HG03342 (cell line): Measurements from ENCODE around the gene ST13.
A peak's percentile ranks its signal among the peaks of the same experiment; 100 is the strongest.
"Not testable (repeated sequence)": the region's sequence is repeated elsewhere in the genome, so short reads cannot be mapped to it uniquely, and the experiment has no call there.

Experiments
- ATAC-seq: cut with Tn5 transposase; IDR thresholded peaks from one replicate; pipeline ENCODE4 v1.9.1; 2021; ENCODE audit warnings: mild to moderate bottlenecking, moderate library complexity; ENCODE audit not compliant: unreplicated experiment

Gene ST13

DNA sequence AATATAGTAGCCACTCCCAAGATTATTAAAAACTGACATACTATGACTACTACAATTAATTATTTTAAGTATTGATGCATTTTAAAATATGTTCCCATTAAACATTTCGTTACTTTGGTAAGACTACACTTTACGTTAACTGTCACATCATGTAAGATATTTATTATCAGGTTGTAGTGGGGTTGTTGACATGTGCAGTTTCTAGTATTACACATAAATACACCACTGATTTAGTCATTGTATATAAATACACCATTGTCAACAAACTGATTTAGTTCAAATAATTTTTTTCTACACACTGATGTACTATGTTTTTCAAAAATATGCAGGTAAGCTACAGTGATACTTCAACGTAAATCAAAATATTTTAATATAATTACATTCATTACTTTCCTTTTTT is 11.5 kb downstream of the ST13 start:
- no peak for ATAC-seq

- no peak for ATAC-seq
Measured at GRCh38 chr22:40838486-40838885, 18.0 kb downstream of the ST13 start.

DNA sequence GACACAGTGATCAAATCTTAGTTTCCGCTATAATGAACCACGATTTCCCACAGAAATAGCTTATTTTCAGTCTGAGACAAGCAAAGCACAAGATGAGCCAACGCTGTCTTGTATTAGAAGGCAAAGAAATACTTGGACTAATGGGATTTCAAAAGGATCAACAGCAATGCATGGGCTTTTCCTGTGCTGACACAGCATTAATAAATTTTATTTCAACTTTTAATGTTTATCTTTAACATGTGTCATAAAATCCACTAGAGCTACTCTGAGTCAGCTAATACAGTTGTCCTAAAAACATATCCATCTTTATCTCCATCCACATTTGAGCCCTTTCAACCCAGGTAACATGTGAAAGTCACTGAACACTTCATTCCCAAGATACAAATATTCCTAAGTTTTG is 21.8 kb downstream of the ST13 start:
- no peak for ATAC-seq

- no peak for ATAC-seq
Measured at GRCh38 chr22:40829131-40829530, 27.3 kb downstream of the ST13 start.

- no peak for ATAC-seq
Measured at GRCh38 chr22:40826984-40827741, 29.3 kb downstream of the ST13 start.

DNA sequence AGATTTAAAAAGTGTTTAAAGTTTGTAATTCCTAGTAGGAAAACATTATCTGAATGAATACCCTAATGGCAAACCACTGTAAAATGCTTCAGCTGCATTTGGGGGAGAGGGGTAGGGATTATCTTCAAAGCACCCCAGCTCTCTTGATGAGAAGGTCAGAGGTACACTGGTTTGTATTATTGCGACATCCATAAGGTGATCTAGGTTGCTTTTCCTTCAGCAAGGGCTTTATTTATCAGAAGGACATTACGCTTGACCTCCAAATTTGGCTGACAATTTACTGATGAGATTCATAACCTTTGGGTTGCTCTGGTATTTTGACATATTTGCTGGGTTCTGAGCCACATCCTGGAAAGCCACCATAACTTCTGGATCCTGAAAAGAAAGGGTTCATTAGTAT is 30.1 kb downstream of the ST13 start:
- ATAC-seq = not testable (repeated sequence)

DNA sequence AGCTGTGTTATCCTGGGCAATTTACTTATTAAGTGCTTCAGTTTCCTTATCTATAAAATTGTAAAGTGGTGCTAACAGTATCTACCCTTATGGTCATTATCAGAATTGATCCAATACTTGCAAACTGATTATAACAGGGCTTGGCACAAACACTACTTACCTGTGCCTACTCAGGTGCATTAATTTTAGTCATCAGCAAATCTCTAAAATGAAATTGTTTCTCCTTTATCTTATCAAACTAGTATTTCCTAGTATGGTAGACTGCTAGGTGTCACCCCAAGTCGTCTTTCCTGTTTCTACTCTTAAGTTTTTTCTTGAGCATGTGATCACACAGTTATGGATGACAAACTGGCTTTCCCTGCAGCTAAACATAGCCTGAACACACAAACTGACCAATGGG is 33.0 kb downstream of the ST13 start:
- no peak for ATAC-seq

DNA sequence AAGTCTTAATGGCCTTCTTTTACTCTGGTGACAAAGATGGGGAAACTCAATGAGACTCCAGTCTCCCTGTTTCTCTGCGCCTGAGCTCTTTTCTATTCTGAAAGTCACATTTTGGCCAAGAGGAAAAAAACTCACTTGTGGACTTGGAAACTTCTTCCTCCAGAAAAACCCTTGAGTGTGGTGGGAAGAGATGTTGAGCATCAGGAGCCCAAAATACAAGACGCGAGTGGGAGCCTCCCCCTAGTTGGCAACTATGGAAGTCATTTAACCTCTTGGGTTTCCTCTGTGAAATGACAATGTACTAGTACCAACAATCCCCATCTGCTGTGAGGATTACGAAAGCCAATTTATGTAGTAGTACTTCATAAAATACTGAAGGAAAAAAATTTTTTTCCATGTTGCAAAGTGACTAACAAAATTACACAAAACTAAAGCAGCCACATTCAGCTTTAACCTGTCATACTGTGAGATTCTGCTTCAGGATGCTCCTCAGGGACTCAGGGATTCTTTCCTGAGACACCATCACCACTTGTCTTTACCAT is 36.8 kb downstream of the ST13 start:
- ATAC-seq = no peak

- ATAC-seq = peak; percentile 72
Measured at GRCh38 chr22:40818747-40819598, 37.5 kb downstream of the ST13 start, which contains the start of gene SLC25A17. SLC25A17 (minus strand) TSS chr22:40819346; CDS start chr22:40819248, 98 bp downstream.

- no peak for ATAC-seq
Measured at GRCh38 chr22:40818192-40818746, 38.2 kb downstream of the ST13 start.

DNA sequence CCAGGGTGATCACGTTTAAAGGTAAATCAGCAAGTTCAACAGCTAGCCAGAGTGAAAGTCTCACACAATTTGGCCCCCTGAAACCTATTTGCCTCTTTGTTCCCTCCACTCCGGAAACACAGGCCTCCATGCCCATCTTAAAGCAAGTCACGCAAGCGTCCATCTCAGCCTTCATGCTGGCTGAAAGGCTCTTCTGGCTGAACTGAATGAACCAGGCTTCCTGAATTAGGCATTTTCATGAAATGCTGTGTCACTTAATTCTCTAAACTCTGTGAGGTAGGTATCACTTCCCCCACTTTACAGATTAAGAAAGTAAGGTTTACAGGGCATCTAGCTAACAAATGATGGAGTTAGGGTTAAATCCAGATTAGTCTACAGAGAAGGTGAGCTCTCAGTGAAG is 38.7 kb downstream of the ST13 start:
- ATAC-seq = no peak

GRCh38 chr22:40813912-40814315 is 42.5 kb downstream of the ST13 start:
- ATAC-seq = no peak

GRCh38 chr22:40808018-40808841 is 48.2 kb downstream of the ST13 start:
- ATAC-seq = no peak

GRCh38 chr22:40806711-40807110 is 49.7 kb downstream of the ST13 start:
- ATAC-seq = no peak

GRCh38 chr22:40805699-40806203 is 50.7 kb downstream of the ST13 start:
- no peak for ATAC-seq

DNA sequence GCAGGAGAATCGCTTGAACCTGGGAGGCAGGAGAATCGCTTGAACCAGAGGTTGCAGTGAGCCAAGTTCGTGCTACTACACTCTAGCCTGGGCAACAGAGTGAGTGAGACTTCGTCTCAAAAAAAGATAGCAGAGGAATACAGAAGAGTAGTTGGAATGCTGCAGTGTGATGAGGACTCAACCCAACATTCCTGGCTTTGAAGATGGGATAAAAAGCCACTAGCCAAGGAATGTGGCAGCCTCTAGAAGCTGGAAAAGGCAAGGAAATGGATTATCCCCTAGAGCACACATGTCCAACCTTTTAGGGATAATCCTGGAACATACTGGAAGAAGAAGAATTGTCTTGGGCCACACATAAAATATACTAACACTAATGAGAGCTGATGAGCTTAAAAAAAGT is 51.2 kb downstream of the ST13 start:
- ATAC-seq = no peak

- ATAC-seq = no peak
Measured at GRCh38 chr22:40803321-40803720, 53.1 kb downstream of the ST13 start.

GRCh38 chr22:40799008-40799407 is 57.4 kb downstream of the ST13 start:
- ATAC-seq = no peak

GRCh38 chr22:40797427-40797826 is 59.0 kb downstream of the ST13 start:
- no peak for ATAC-seq

- ATAC-seq = no peak
Measured at GRCh38 chr22:40792451-40792850, 64.0 kb downstream of the ST13 start.
